ENCODE results near the gene STAP1.

The STAP1 gene

DNA sequence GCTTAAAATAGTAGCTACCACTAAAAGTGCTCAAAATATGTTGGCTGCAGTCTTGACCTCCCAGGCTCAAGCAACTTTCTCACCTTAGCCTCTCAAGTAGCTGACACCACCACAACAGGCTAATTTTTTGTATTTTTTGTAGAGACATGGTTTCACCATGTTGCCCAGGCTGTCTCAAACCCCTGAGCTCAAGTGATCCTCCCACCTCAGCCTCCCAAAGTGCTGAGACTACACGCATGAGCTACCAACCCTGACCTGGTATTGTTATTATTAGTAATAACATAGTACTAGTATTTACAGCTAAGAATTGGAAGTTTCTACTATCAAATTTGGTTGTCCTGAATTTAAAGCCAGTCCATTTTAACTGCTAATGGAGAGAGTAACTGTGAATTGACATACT lies 18.0 kb downstream of the STAP1 start (continued):
- TF ChIP-seq, protein P1, sequence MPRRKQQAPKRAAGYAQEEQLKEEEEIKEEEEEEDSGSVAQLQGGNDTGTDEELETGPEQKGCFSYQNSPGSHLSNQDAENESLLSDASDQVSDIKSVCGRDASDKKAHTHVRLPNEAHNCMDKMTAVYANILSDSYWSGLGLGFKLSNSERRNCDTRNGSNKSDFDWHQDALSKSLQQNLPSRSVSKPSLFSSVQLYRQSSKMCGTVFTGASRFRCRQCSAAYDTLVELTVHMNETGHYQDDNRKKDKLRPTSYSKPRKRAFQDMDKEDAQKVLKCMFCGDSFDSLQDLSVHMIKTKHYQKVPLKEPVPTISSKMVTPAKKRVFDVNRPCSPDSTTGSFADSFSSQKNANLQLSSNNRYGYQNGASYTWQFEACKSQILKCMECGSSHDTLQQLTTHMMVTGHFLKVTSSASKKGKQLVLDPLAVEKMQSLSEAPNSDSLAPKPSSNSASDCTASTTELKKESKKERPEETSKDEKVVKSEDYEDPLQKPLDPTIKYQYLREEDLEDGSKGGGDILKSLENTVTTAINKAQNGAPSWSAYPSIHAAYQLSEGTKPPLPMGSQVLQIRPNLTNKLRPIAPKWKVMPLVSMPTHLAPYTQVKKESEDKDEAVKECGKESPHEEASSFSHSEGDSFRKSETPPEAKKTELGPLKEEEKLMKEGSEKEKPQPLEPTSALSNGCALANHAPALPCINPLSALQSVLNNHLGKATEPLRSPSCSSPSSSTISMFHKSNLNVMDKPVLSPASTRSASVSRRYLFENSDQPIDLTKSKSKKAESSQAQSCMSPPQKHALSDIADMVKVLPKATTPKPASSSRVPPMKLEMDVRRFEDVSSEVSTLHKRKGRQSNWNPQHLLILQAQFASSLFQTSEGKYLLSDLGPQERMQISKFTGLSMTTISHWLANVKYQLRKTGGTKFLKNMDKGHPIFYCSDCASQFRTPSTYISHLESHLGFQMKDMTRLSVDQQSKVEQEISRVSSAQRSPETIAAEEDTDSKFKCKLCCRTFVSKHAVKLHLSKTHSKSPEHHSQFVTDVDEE (CRISPR knock-in tag; IDR thresholded peaks at IDR 0.05) = no peak
- no peak for TF ChIP-seq ESRRG (CRISPR knock-in tag; IDR thresholded peaks at IDR 0.05)
- no peak for TF ChIP-seq ZC3H10 (CRISPR knock-in tag; IDR thresholded peaks at IDR 0.05)
- TF ChIP-seq, protein P2, sequence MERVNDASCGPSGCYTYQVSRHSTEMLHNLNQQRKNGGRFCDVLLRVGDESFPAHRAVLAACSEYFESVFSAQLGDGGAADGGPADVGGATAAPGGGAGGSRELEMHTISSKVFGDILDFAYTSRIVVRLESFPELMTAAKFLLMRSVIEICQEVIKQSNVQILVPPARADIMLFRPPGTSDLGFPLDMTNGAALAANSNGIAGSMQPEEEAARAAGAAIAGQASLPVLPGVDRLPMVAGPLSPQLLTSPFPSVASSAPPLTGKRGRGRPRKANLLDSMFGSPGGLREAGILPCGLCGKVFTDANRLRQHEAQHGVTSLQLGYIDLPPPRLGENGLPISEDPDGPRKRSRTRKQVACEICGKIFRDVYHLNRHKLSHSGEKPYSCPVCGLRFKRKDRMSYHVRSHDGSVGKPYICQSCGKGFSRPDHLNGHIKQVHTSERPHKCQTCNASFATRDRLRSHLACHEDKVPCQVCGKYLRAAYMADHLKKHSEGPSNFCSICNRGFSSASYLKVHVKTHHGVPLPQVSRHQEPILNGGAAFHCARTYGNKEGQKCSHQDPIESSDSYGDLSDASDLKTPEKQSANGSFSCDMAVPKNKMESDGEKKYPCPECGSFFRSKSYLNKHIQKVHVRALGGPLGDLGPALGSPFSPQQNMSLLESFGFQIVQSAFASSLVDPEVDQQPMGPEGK (CRISPR knock-in tag; IDR thresholded peaks at IDR 0.05; ENCODE audit: borderline replicate concordance) = no peak
- no peak for TF ChIP-seq ZNF565 (CRISPR knock-in tag; conservative IDR thresholded peaks at IDR 0.05; ENCODE audit: low read depth)
- TF ChIP-seq PPARA (CRISPR knock-in tag; IDR thresholded peaks at IDR 0.05; ENCODE audit: borderline replicate concordance) = no peak
- TF ChIP-seq ZNF8 (CRISPR knock-in tag; IDR thresholded peaks at IDR 0.05) = no peak
- no peak for TF ChIP-seq ZNF70 (CRISPR knock-in tag; IDR thresholded peaks at IDR 0.05)

DNA sequence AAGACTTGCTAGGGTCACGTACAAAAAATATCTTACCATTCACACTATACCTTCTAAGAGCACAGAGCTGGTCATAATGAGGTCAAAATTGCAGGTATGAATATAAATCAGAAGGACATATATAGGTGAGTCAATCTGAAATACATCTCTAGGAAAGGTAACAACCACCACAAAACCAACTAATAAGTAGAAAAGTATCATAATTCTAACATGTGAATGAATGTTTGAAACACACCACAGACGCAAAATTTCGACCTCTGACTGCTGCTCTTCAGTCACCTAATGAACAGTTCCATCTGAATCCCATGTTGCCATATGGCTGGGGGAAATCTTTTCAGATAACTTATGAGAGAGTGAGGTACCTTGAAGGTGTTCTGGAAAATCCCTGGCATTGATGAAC lies 22.1 kb downstream of the STAP1 start:
- no peak for TF ChIP-seq CSDC2 (CRISPR knock-in tag; IDR thresholded peaks at IDR 0.05)
- no peak for TF ChIP-seq PPARA (CRISPR knock-in tag; IDR thresholded peaks at IDR 0.05; ENCODE audit: borderline replicate concordance)
- TF ChIP-seq ZNF565 (CRISPR knock-in tag; conservative IDR thresholded peaks at IDR 0.05; ENCODE audit: low read depth) = no peak
- TF ChIP-seq ZNF70 (CRISPR knock-in tag; IDR thresholded peaks at IDR 0.05) = no peak
- TF ChIP-seq ZC3H10 (CRISPR knock-in tag; IDR thresholded peaks at IDR 0.05) = no peak
- ATAC-seq = no peak

DNA sequence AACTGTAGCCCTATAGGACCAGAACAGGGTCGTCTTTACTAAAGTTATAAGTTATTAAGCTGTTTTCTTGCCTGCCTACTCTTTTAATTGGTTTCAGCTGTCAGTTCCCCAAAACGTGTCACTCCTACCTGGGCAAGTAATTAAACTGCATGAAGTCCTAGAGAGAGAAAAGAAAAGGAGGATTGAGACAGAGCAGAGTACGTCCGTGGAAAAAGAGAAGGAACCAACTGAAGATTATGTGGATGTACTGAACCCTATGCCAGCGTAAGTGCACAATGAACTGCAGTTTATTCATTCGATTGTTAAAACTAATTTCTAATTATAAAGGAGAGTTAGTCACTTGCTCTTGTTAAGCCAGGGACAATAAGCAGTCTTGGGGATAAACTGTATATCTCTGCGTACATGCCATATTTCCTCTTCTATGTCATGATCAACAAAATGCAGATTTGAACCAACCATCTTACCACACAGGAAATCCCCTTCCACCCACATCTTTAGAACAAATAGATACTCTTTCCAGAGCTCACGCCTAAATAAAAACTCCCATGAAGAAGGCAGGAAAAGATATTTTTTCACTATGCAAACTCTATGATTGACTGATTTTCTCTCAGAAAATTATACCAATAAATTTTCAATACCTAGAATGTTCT lies 22.8 kb downstream of the STAP1 start:
- TF ChIP-seq ZNF565 (CRISPR knock-in tag; conservative IDR thresholded peaks at IDR 0.05; ENCODE audit: low read depth) (no peak), ZNF70 (CRISPR knock-in tag; IDR thresholded peaks at IDR 0.05) (no peak), TOX (CRISPR knock-in tag; IDR thresholded peaks at IDR 0.05; ENCODE audit: borderline replicate concordance) (no peak), GLIS3 (CRISPR knock-in tag; IDR thresholded peaks at IDR 0.05) (no peak), TCF4 (CRISPR knock-in tag; IDR thresholded peaks at IDR 0.05; ENCODE audit: borderline replicate concordance) (no peak), ZNF8 (CRISPR knock-in tag; IDR thresholded peaks at IDR 0.05) (no peak), ARNTL (CRISPR knock-in tag; IDR thresholded peaks at IDR 0.05; ENCODE audit: borderline replicate concordance, low read depth) (no peak), PPARA (CRISPR knock-in tag; IDR thresholded peaks at IDR 0.05; ENCODE audit: borderline replicate concordance) (no peak), ZC3H10 (CRISPR knock-in tag; IDR thresholded peaks at IDR 0.05) (no peak), ZFP3 (CRISPR knock-in tag; IDR thresholded peaks at IDR 0.05) (no peak), ESRRG (CRISPR knock-in tag; IDR thresholded peaks at IDR 0.05) (no peak)
- no peak for ATAC-seq

DNA sequence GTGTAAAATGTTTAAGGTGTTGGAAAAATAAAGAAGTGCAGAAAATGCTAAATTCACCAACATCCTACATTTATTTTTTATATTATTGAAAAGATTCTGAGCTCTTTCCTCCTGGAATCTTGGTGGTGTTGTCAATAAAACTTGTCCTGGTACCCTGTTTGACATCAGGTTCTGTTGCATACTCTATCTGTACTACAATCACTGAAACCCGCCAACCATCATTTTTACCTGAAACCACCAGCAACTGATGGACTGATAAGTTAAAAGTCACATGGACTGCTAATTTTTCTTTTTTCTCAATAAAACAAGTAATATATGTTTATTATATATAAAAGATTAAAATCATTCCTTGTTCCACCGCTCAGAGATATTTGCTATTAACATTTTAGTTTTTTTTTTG lies 23.4 kb downstream of the STAP1 start:
- no peak for ATAC-seq
- no peak for TF ChIP-seq BACH2 (CRISPR knock-in tag; IDR thresholded peaks at IDR 0.05; ENCODE audit: borderline replicate concordance)
- no peak for TF ChIP-seq ZFP30 (CRISPR knock-in tag; IDR thresholded peaks at IDR 0.05)
- no peak for TF ChIP-seq RARB (CRISPR knock-in tag; IDR thresholded peaks at IDR 0.05)
- TF ChIP-seq, protein P1 (CRISPR knock-in tag; IDR thresholded peaks at IDR 0.05) = no peak
- no peak for TF ChIP-seq GLIS3 (CRISPR knock-in tag; IDR thresholded peaks at IDR 0.05)
- no peak for TF ChIP-seq ZNF70 (CRISPR knock-in tag; IDR thresholded peaks at IDR 0.05)
- no peak for TF ChIP-seq ZC3H10 (CRISPR knock-in tag; IDR thresholded peaks at IDR 0.05)
- TF ChIP-seq ZNF565 (CRISPR knock-in tag; conservative IDR thresholded peaks at IDR 0.05; ENCODE audit: low read depth) = no peak
- TF ChIP-seq, protein P3, sequence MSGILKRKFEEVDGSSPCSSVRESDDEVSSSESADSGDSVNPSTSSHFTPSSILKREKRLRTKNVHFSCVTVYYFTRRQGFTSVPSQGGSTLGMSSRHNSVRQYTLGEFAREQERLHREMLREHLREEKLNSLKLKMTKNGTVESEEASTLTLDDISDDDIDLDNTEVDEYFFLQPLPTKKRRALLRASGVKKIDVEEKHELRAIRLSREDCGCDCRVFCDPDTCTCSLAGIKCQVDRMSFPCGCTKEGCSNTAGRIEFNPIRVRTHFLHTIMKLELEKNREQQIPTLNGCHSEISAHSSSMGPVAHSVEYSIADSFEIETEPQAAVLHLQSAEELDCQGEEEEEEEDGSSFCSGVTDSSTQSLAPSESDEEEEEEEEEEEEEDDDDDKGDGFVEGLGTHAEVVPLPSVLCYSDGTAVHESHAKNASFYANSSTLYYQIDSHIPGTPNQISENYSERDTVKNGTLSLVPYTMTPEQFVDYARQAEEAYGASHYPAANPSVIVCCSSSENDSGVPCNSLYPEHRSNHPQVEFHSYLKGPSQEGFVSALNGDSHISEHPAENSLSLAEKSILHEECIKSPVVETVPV (CRISPR knock-in tag; IDR thresholded peaks at IDR 0.05) = no peak
- TF ChIP-seq, protein P4, sequence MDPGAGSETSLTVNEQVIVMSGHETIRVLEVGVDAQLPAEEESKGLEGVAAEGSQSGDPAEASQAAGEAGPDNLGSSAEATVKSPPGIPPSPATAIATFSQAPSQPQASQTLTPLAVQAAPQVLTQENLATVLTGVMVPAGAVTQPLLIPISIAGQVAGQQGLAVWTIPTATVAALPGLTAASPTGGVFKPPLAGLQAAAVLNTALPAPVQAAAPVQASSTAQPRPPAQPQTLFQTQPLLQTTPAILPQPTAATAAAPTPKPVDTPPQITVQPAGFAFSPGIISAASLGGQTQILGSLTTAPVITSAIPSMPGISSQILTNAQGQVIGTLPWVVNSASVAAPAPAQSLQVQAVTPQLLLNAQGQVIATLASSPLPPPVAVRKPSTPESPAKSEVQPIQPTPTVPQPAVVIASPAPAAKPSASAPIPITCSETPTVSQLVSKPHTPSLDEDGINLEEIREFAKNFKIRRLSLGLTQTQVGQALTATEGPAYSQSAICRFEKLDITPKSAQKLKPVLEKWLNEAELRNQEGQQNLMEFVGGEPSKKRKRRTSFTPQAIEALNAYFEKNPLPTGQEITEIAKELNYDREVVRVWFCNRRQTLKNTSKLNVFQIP (CRISPR knock-in tag; IDR thresholded peaks at IDR 0.05; ENCODE audit: borderline replicate concordance, low read depth) = no peak
- no peak for TF ChIP-seq TCF4 (CRISPR knock-in tag; IDR thresholded peaks at IDR 0.05; ENCODE audit: borderline replicate concordance)
- TF ChIP-seq OSR1 (CRISPR knock-in tag; IDR thresholded peaks at IDR 0.05) = no peak
- TF ChIP-seq ESRRG (CRISPR knock-in tag; IDR thresholded peaks at IDR 0.05) = no peak
- no peak for TF ChIP-seq PPARA (CRISPR knock-in tag; IDR thresholded peaks at IDR 0.05; ENCODE audit: borderline replicate concordance)
- TF ChIP-seq, protein P2 (CRISPR knock-in tag; IDR thresholded peaks at IDR 0.05; ENCODE audit: borderline replicate concordance) = no peak
- no peak for TF ChIP-seq SNAI2 (CRISPR knock-in tag; IDR thresholded peaks at IDR 0.05)

Data from SK-N-SH treated with all-trans-retinoic acid at 6 μM for 48 hours (cell line).